CD14-positive monocyte (primary cell): ENCODE measurements around the gene MYADML2. TPM values are rescaled to one million over a fixed set of nuclear protein-coding genes. Genes with fewer than 3 reads are reported as not detected.

ENCODE experiments used
- DNase-seq, 3 donors: peaks; one replicate each; pipeline ENCODE4 v3.0.0-alpha.2; 2011 to 2022
- H2AFZ ChIP-seq: 2 replicates; pipeline ENCODE4 v1.6.0; 2012; ENCODE audit warnings: mild to moderate bottlenecking, low read depth, low read length, inconsistent platforms; ENCODE audit not compliant: insufficient read depth, poor library complexity, severe bottlenecking
- H3K27ac ChIP-seq, 2 donors: 1 replicate in 1 of 2; 2 replicates in 1 of 2; pipeline ENCODE4 v1.5.1; 2012 to 2013; ENCODE audit warnings: low read length in 2 of 2, control low read depth in 1 of 2, inconsistent platforms in 1 of 2, low read depth in 1 of 2, mild to moderate bottlenecking in 1 of 2
- H3K27me3 ChIP-seq, 2 donors: one replicate each; pipeline versions ENCODE4 v1.6.0 to v1.6.1; 2011 to 2013; ENCODE audit warnings: low read length in 2 of 2; ENCODE audit not compliant: control insufficient read depth in 2 of 2, insufficient read depth in 2 of 2
- H3K36me3 ChIP-seq, 2 donors: replicated peaks in 1 of 2; 1 replicate in 1 of 2; 2 replicates in 1 of 2; pipeline versions ENCODE4 v1.5.1 to v1.6.1; 2012 to 2013; ENCODE audit warnings: low read length in 2 of 2, control low read depth in 1 of 2, inconsistent platforms in 1 of 2, mild to moderate bottlenecking in 1 of 2; ENCODE audit not compliant: insufficient read depth in 2 of 2, control insufficient read depth in 1 of 2
- H3K4me1 ChIP-seq, 2 donors: 1 replicate in 1 of 2; 2 replicates in 1 of 2; pipeline versions ENCODE4 v1.5.1 to v1.6.1; 2012 to 2013; ENCODE audit warnings: low read length in 2 of 2, control low read depth in 1 of 2, inconsistent platforms in 1 of 2, mild to moderate bottlenecking in 1 of 2, moderate library complexity in 1 of 2; ENCODE audit not compliant: insufficient read depth in 2 of 2, control insufficient read depth in 1 of 2
- H3K4me2 ChIP-seq: replicated peaks from 2 replicates; pipeline ENCODE3; 2012; ENCODE audit warnings: low read length, moderate library complexity, mild to moderate bottlenecking; ENCODE audit not compliant: poor library complexity, severe bottlenecking; ENCODE audit errors: extremely low read depth
- H3K4me3 ChIP-seq, 3 experiments: fragments of 200-600 bp in 1 of 3; sonication (generic) in 1 of 3; replicated peaks in 1 of 3; 1 replicate in 2 of 3; 2 replicates in 1 of 3; pipeline ENCODE4 v1.5.1; 2011 to 2013; ENCODE audit warnings: low read length in 3 of 3, mild to moderate bottlenecking in 3 of 3, control low read depth in 2 of 3, low read depth in 2 of 3, inconsistent platforms in 1 of 3, moderate library complexity in 1 of 3
- H3K79me2 ChIP-seq: 2 replicates; pipeline ENCODE4 v1.6.0; 2012; ENCODE audit warnings: mild to moderate bottlenecking, control low read depth, inconsistent platforms, low read length, moderate library complexity; ENCODE audit not compliant: insufficient read depth
- H3K9ac ChIP-seq: 2 replicates; pipeline ENCODE4 v1.6.0; 2017; ENCODE audit warnings: low read length, mild to moderate bottlenecking; ENCODE audit not compliant: insufficient read depth, poor library complexity, severe bottlenecking
- H3K9me3 ChIP-seq, 2 donors: replicated peaks in 1 of 2; 1 replicate in 1 of 2; 2 replicates in 1 of 2; pipeline versions ENCODE4 v1.5.1 to v1.6.1; 2012 to 2013; ENCODE audit warnings: low read length in 2 of 2, control low read depth in 1 of 2; ENCODE audit not compliant: control insufficient read depth in 1 of 2, insufficient read depth in 1 of 2
- H4K20me1 ChIP-seq: 2 replicates; pipeline ENCODE4 v1.6.0; 2012; ENCODE audit warnings: mild to moderate bottlenecking, low read length, control low read depth, moderate library complexity; ENCODE audit not compliant: insufficient read depth
- H3K27ac Mint-ChIP-seq, 7 donors: one replicate each; pipeline ENCODE4 v1.8.0; 2020; ENCODE audit warnings: mild to moderate bottlenecking in 7 of 7, mixed read lengths in 7 of 7, moderate library complexity in 6 of 7, inconsistent platforms in 2 of 7
- H3K27me3 Mint-ChIP-seq, 3 donors: one replicate each; pipeline ENCODE4 v1.8.0; 2021 to 2022; ENCODE audit warnings: low read depth in 3 of 3, mild to moderate bottlenecking in 3 of 3, mixed read lengths in 3 of 3, moderate library complexity in 3 of 3, inconsistent platforms in 1 of 3
- H3K36me3 Mint-ChIP-seq, 2 donors: one replicate each; pipeline ENCODE4 v1.8.0; 2020; ENCODE audit warnings: mixed read lengths in 2 of 2, inconsistent platforms in 1 of 2, mild to moderate bottlenecking in 1 of 2
- H3K4me1 Mint-ChIP-seq: one replicate; pipeline ENCODE4 v1.8.0; 2020; ENCODE audit warnings: mild to moderate bottlenecking, mixed read lengths
- H3K4me3 Mint-ChIP-seq, 2 donors: one replicate each; pipeline ENCODE4 v1.8.0; 2020; ENCODE audit warnings: mild to moderate bottlenecking in 2 of 2, mixed read lengths in 2 of 2, moderate library complexity in 1 of 2
- H3K9me3 Mint-ChIP-seq, 7 donors: one replicate each; pipeline ENCODE4 v1.8.0; 2020 to 2022; ENCODE audit warnings: mixed read lengths in 7 of 7, mild to moderate bottlenecking in 6 of 7, moderate library complexity in 6 of 7, inconsistent platforms in 2 of 7
- CTCF ChIP-seq: fragments of 200-600 bp; IDR thresholded peaks from one replicate; pipeline ENCODE4 v1.8.0; 2022; ENCODE audit warnings: antibody characterized with exemption, mild to moderate bottlenecking
- WGBS: methylation state at CpG from one replicate; pipeline ENCODE4 v1.1.5; 2013; ENCODE audit warnings: missing lambda C conversion rate; ENCODE audit not compliant: insufficient coverage; 5-methylcytosine and 5-hydroxymethylcytosine counted together
- intact Hi-C, 2 donors: fragments of 100-400 bp; cut with micrococcal nuclease; formaldehyde crosslinking; loops; one replicate each; pipeline versions ENCODE4 v1.15.0 to v1.15.1; 2023
- polyA plus RNA-seq, 3 donors: library from polyadenylated mRNA; depleted of rRNA in 1 of 3; unstranded in 2 of 3; stranded (reverse) in 1 of 3; fragments of 300-500 nt in 2 of 3; fragments of >200 nt in 1 of 3; fragmentation: Illumina TruSeq in 2 of 3; gene quantifications; 1 replicate in 2 of 3; 2 replicates in 1 of 3; pipeline ENCODE4 v1.2.3, GENCODE V29; 2012 to 2021

Gene MYADML2
- polyA plus RNA-seq, 3 donors = not detected

DNA sequence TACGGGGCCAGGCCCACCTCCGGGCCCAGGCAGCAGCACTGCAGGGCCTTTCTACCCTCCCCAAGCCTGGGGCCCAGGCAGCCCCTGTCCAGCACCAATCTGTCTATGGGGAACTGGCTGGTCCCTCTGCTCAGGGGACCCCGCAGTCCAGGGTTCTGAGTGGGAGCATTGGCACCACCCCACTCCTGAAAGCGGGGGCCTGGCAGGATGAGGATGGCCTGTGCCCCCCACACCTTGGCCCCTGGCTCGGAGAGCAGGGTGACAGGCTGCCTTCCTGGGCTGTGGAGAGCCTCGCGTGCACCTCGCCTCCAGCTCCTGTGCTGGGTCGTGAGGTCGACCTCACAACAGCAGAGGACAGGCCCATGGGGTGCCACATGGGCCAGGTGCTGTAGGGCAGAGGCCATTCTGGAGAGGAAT lies 43.6 kb downstream of the MYADML2 start:
- H3K27me3 ChIP-seq = peaks cover 3 to 20% of the 10 kb centered on the region in 2 donors
- H3K27ac ChIP-seq = no peak overlapping the region
- Mint-ChIP-seq H3K27me3 (peaks cover 19 to 33% (median 21%) of the 10 kb centered on the region in 3 donors), H3K9me3 (peaks cover 0 to 12% (median 0%) of the 10 kb centered on the region in 7 donors), H3K4me3 (peak overlapping the region in 1 of 2 donors; percentile 51), H3K27ac (no peak overlapping the region), H3K36me3 (peaks cover 51 to 62% of the 10 kb centered on the region in 2 donors), H3K4me1 (peaks cover 2% of the 10 kb centered on the region)
- peaks cover 35 to 54% of the 10 kb centered on the region in 2 donors for H3K36me3 ChIP-seq
- DNase-seq = no peak
- no peak for TF ChIP-seq CTCF
- no peak overlapping the region for H3K9ac ChIP-seq
- peaks cover 21% of the 10 kb centered on the region for H4K20me1 ChIP-seq
- no peaks in the 10 kb centered on the region for H3K79me2 ChIP-seq
- 95% methylated on average over 10 of the region's 10 CpGs for WGBS
- H3K4me2 ChIP-seq = no peak overlapping the region
- intact Hi-C loops = no loop called here
- H3K9me3 ChIP-seq = no peaks in the 10 kb centered on the region
- no peak overlapping the region for H3K4me3 ChIP-seq
- no peak overlapping the region for H2AFZ ChIP-seq
- H3K4me1 ChIP-seq = peaks cover 0 to 12% of the 10 kb centered on the region in 2 donors

DNA sequence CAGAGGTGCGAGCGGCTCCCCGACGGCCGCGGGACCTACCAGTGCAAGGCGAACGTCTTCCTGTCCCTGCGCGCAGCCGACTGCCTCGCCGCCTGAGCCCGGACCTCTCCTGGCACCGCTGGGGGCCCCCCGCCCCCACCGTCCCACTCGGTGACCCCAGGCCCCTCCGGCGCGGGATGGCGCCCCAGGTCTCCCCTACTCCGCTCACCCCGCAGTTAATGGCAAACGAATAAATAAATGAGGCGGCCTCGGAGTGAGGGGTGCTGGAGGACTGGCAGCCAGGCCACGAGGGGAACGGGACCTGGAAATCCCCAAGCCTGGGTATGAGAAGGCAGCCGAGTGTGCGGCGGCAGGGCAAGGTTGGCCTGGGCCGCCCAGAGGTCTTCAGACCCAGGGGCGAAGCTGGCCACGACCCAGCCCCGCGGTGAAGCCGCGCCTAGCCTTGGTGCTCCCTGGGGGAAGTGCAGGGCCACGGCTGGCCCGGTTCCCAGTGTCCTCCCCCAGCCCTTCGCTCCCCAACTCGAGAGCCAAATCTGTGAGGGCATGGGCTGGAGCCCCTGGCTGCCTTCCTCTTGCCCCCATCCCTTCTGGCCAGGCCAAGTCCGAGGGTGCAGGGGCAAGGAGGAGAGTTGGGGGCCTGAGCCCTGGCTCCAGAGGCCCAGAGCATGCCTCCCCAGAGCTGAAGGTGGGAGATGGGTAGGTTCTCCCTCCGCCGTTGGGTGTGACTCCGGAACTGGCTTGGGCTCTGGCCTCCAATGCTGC lies 44.2 kb downstream of the MYADML2 start:
- Mint-ChIP-seq H3K9me3 (peaks cover 0 to 12% (median 0%) of the 10 kb centered on the region in 7 donors), H3K4me1 (peaks cover 2% of the 10 kb centered on the region), H3K36me3 (peaks cover 53 to 62% of the 10 kb centered on the region in 2 donors), H3K27me3 (peaks cover 19 to 33% (median 21%) of the 10 kb centered on the region in 3 donors), H3K27ac (no peak overlapping the region), H3K4me3 (peak overlapping the region in 1 of 2 donors; percentile 51)
- TF ChIP-seq CTCF = no peak
- Histone ChIP-seq H2AFZ (no peak overlapping the region), H3K36me3 (peaks cover 36 to 56% of the 10 kb centered on the region in 2 donors), H3K9ac (no peak overlapping the region), H3K4me2 (peak overlapping the region; percentile 31), H3K79me2 (peaks cover 4% of the 10 kb centered on the region), H3K4me1 (peaks cover 0 to 12% of the 10 kb centered on the region in 2 donors), H3K4me3 (no peak overlapping the region), H3K27ac (no peak overlapping the region), H4K20me1 (peaks cover 27% of the 10 kb centered on the region), H3K9me3 (no peaks in the 10 kb centered on the region), H3K27me3 (peaks cover 3 to 20% of the 10 kb centered on the region in 2 donors)
- intact Hi-C loops = no loop called here
- DNase-seq = no peak
- WGBS = 32% methylated on average over 37 of the region's 47 CpGs
